ENCODE data around the gene RRP15. TPM values are rescaled to one million over a fixed set of nuclear protein-coding genes. Genes with fewer than 3 reads are reported as not detected.

The RRP15 gene
- polyA plus RNA-seq, 1 donor (not counting 4 experiments of a cell fraction or from before 2014, with no cell fraction given): 15.8 TPM

- FAIRE-seq (no peak), DNase-seq (ENCODE audit: low read depth, low spot score) (no peak)
- Histone ChIP-seq H3K4me2 (ENCODE audit: control insufficient read depth, extremely low read depth, insufficient read depth, low read depth, low read length) (peak overlapping the region; percentile 86), H3K9me1 (ENCODE audit: control insufficient read depth, extremely low read depth, insufficient read depth, low read length) (no peaks in the 10 kb centered on the region), H2AFZ (ENCODE audit: control insufficient read depth, low read length) (peak overlapping the region; percentile 58), H3K9ac (ENCODE audit: control insufficient read depth, extremely low read depth, insufficient read depth, low read length) (peak overlapping the region; percentile 96), H3K27ac (ENCODE audit: control insufficient read depth, insufficient read depth, low read length) (peak overlapping the region; percentile 86), H3K79me2 (ENCODE audit: control insufficient read depth, insufficient read depth, low read length) (peaks cover 59% of the 10 kb centered on the region), H3K36me3 (ENCODE audit: control insufficient read depth in 2 of 2, extremely low read depth in 1 of 2, insufficient read depth in 2 of 2, low read length in 2 of 2) (no peaks in the 10 kb centered on the region), H3K4me1 (ENCODE audit: control insufficient read depth, extremely low read depth, insufficient read depth, low read length) (peaks cover 27% of the 10 kb centered on the region), H3K9me3 (ENCODE audit: control insufficient read depth, low read depth, low read length) (no peaks in the 10 kb centered on the region), H3K27me3 (ENCODE audit: control insufficient read depth, extremely low read depth, insufficient read depth, low read length) (no peaks in the 10 kb centered on the region), H4K20me1 (ENCODE audit: control insufficient read depth, extremely low read depth, insufficient read depth, low read length) (no peaks in the 10 kb centered on the region), H3K4me3 (ENCODE audit: control insufficient read depth in 2 of 3, extremely low read depth in 1 of 3, insufficient read depth in 2 of 3, low read depth in 1 of 3, low read length in 3 of 3) (peak overlapping the region; percentile 67 to 100 (median 93))
- dilution Hi-C loops (cut with MboI; ENCODE audit: extremely low pct_ligation_motif_present, low sequenced_read_pairs): no loop called here
- TF ChIP-seq EZH2 (IDR thresholded peaks at IDR 0.05; ENCODE audit: low read length) (no peak), CTCF (optimal IDR thresholded peaks at IDR 0.05 in 1 of 3, IDR thresholded peaks at IDR 0.05 in 1 of 3, conservative IDR thresholded peaks at IDR 0.05 in 1 of 3; ENCODE audit: extremely low read depth in 1 of 3, insufficient read depth in 2 of 3, low read length in 3 of 3) (no peak)
Measured at GRCh38 chr1:218346391-218347204, 61.5 kb downstream of the RRP15 start.

GRCh38 chr1:218347336-218347722 lies 62.2 kb downstream of the RRP15 start:
- Histone ChIP-seq H3K27me3 (ENCODE audit: control insufficient read depth, extremely low read depth, insufficient read depth, low read length) (no peaks in the 10 kb centered on the region), H4K20me1 (ENCODE audit: control insufficient read depth, extremely low read depth, insufficient read depth, low read length) (no peaks in the 10 kb centered on the region), H3K36me3 (ENCODE audit: control insufficient read depth in 2 of 2, extremely low read depth in 1 of 2, insufficient read depth in 2 of 2, low read length in 2 of 2) (no peaks in the 10 kb centered on the region), H3K4me1 (ENCODE audit: control insufficient read depth, extremely low read depth, insufficient read depth, low read length) (peaks cover 27% of the 10 kb centered on the region), H3K27ac (ENCODE audit: control insufficient read depth, insufficient read depth, low read length) (peak overlapping the region; percentile 86), H2AFZ (ENCODE audit: control insufficient read depth, low read length) (peak overlapping the region; percentile 58), H3K79me2 (ENCODE audit: control insufficient read depth, insufficient read depth, low read length) (peaks cover 66% of the 10 kb centered on the region), H3K9ac (ENCODE audit: control insufficient read depth, extremely low read depth, insufficient read depth, low read length) (peak overlapping the region; percentile 96), H3K4me2 (ENCODE audit: control insufficient read depth, extremely low read depth, insufficient read depth, low read depth, low read length) (peak overlapping the region; percentile 86), H3K9me3 (ENCODE audit: control insufficient read depth, low read depth, low read length) (no peaks in the 10 kb centered on the region), H3K4me3 (ENCODE audit: control insufficient read depth in 2 of 3, extremely low read depth in 1 of 3, insufficient read depth in 2 of 3, low read depth in 1 of 3, low read length in 3 of 3) (peak overlapping the region; percentile 67 to 100 (median 93)), H3K9me1 (ENCODE audit: control insufficient read depth, extremely low read depth, insufficient read depth, low read length) (no peaks in the 10 kb centered on the region)
- FAIRE-seq (peak; percentile 41), DNase-seq (ENCODE audit: low read depth, low spot score) (no peak)
- dilution Hi-C loops (cut with MboI; ENCODE audit: extremely low pct_ligation_motif_present, low sequenced_read_pairs): no loop called here
- peak in 1 of 3 experiments; percentile 13 for TF ChIP-seq CTCF (optimal IDR thresholded peaks at IDR 0.05 in 1 of 3, IDR thresholded peaks at IDR 0.05 in 1 of 3, conservative IDR thresholded peaks at IDR 0.05 in 1 of 3; ENCODE audit: extremely low read depth in 1 of 3, insufficient read depth in 2 of 3, low read length in 3 of 3)
- TF ChIP-seq EZH2 (IDR thresholded peaks at IDR 0.05; ENCODE audit: low read length): no peak

Data from keratinocyte (primary cell).